ENCODE measurements around the gene TNFSF18. TPM values are rescaled to one million over a fixed set of nuclear protein-coding genes. Genes with fewer than 3 reads are reported as not detected.

The TNFSF18 gene
- total RNA-seq, 1 experiment from 2014 or later: not detected

DNA sequence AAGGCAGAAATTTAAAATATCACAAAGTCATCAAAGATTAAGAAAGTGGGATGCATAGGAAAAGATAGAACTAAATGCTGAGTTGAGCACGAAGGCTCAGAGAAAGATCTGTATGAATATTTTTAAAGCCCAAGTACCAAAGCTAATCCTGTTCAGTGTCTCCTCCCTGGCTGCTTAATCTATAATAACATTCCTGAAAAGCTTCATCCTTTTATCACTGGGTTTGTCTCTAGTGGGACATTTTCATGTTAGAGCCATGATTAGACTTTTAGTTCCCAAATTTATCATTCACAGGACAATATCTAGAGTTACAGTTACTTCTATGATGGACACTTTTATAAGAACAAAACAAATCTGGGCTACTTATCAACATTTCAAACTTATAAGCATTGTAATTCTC is 38.6 kb downstream of the TNFSF18 start:
- ChIA-PET POLR2A (no interaction called here), CTCF (no interaction called here)
- no peaks in the 10 kb centered on the region for H3K27me3 ChIP-seq (ENCODE audit: control insufficient read depth, insufficient read depth, low read length)
- ATAC-seq: no peak
- intact Hi-C loops (cut with micrococcal nuclease; ENCODE audit: unreplicated experiment): no loop called here
- H3K9me3 ChIP-seq (ENCODE audit: control insufficient read depth, insufficient read depth, low read depth, low read length): no peaks in the 10 kb centered on the region
- no peaks in the 10 kb centered on the region for H3K36me3 ChIP-seq (ENCODE audit: control insufficient read depth, insufficient read depth, low read length)
- in situ Hi-C loops (cut with HindIII; ENCODE audit: low pct_unique_long_range_greater_than_20kb, low sequenced_read_pairs): no loop called here
- no peaks in the 10 kb centered on the region for H3K4me1 ChIP-seq (ENCODE audit: control insufficient read depth, insufficient read depth, low read length)
- no peak overlapping the region for H3K27ac ChIP-seq (ENCODE audit: low read length)
- no TSS peak for BruUV-seq (replicated peaks)
- DNase-seq (ENCODE audit: low read depth, low spot score): no peak
- no peak for TF ChIP-seq TCF7L2 (IDR thresholded peaks at IDR 0.05; ENCODE audit: low read depth, low read length)
- no peak for TF ChIP-seq SIN3A (IDR thresholded peaks at IDR 0.05; ENCODE audit: borderline replicate concordance, insufficient read depth, low read depth, low read length)
- TF ChIP-seq, protein P1, sequence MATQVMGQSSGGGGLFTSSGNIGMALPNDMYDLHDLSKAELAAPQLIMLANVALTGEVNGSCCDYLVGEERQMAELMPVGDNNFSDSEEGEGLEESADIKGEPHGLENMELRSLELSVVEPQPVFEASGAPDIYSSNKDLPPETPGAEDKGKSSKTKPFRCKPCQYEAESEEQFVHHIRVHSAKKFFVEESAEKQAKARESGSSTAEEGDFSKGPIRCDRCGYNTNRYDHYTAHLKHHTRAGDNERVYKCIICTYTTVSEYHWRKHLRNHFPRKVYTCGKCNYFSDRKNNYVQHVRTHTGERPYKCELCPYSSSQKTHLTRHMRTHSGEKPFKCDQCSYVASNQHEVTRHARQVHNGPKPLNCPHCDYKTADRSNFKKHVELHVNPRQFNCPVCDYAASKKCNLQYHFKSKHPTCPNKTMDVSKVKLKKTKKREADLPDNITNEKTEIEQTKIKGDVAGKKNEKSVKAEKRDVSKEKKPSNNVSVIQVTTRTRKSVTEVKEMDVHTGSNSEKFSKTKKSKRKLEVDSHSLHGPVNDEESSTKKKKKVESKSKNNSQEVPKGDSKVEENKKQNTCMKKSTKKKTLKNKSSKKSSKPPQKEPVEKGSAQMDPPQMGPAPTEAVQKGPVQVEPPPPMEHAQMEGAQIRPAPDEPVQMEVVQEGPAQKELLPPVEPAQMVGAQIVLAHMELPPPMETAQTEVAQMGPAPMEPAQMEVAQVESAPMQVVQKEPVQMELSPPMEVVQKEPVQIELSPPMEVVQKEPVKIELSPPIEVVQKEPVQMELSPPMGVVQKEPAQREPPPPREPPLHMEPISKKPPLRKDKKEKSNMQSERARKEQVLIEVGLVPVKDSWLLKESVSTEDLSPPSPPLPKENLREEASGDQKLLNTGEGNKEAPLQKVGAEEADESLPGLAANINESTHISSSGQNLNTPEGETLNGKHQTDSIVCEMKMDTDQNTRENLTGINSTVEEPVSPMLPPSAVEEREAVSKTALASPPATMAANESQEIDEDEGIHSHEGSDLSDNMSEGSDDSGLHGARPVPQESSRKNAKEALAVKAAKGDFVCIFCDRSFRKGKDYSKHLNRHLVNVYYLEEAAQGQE (IDR thresholded peaks at IDR 0.05; ENCODE audit: insufficient read depth in 1 of 2, low read depth in 2 of 2, low read length in 1 of 2): no peak
- no peak for TF ChIP-seq POLR2AphosphoS5 (IDR thresholded peaks at IDR 0.05; ENCODE audit: low read depth, low read length)
- TF ChIP-seq, protein P2, sequence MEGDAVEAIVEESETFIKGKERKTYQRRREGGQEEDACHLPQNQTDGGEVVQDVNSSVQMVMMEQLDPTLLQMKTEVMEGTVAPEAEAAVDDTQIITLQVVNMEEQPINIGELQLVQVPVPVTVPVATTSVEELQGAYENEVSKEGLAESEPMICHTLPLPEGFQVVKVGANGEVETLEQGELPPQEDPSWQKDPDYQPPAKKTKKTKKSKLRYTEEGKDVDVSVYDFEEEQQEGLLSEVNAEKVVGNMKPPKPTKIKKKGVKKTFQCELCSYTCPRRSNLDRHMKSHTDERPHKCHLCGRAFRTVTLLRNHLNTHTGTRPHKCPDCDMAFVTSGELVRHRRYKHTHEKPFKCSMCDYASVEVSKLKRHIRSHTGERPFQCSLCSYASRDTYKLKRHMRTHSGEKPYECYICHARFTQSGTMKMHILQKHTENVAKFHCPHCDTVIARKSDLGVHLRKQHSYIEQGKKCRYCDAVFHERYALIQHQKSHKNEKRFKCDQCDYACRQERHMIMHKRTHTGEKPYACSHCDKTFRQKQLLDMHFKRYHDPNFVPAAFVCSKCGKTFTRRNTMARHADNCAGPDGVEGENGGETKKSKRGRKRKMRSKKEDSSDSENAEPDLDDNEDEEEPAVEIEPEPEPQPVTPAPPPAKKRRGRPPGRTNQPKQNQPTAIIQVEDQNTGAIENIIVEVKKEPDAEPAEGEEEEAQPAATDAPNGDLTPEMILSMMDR (IDR thresholded peaks at IDR 0.05): no peak
- no peak overlapping the region for H3K4me3 ChIP-seq (ENCODE audit: low read depth in 2 of 2, low read length in 2 of 2)

DNA sequence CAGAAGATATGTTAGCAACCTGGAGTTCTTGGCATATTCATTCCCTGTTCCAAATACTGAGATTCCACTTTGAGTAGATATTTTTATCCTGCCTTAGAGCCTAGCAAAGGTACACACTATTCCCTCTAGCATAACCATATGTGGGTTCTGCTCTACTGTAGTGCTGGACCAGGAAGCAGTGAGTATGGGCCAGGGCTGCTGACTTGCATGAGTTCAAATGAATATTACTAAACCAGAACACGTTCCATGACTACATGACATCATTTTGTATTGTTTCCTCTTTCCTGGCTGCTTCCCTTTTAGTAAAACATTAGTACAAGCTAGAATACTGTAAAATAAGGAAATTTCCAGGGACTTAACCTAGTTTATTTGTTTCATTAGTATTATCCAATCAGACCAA is 41.1 kb downstream of the TNFSF18 start:
- no peak for ATAC-seq
- intact Hi-C loops (cut with micrococcal nuclease; ENCODE audit: unreplicated experiment): no loop called here
- POLR2A ChIA-PET: no interaction called here
- TF ChIP-seq TCF7L2 (IDR thresholded peaks at IDR 0.05; ENCODE audit: low read depth, low read length): no peak
- TF ChIP-seq SIN3A (IDR thresholded peaks at IDR 0.05; ENCODE audit: borderline replicate concordance, insufficient read depth, low read depth, low read length): no peak
- TF ChIP-seq, protein P1 (IDR thresholded peaks at IDR 0.05; ENCODE audit: insufficient read depth in 1 of 2, low read depth in 2 of 2, low read length in 1 of 2): no peak
- TF ChIP-seq POLR2AphosphoS5 (IDR thresholded peaks at IDR 0.05; ENCODE audit: low read depth, low read length): no peak
- TF ChIP-seq, protein P2 (IDR thresholded peaks at IDR 0.05): no peak
- in situ Hi-C loops (cut with HindIII; ENCODE audit: low pct_unique_long_range_greater_than_20kb, low sequenced_read_pairs): no loop called here
- Histone ChIP-seq H3K27me3 (ENCODE audit: control insufficient read depth, insufficient read depth, low read length) (no peaks in the 10 kb centered on the region), H3K9me3 (ENCODE audit: control insufficient read depth, insufficient read depth, low read depth, low read length) (no peaks in the 10 kb centered on the region), H3K4me1 (ENCODE audit: control insufficient read depth, insufficient read depth, low read length) (no peaks in the 10 kb centered on the region), H3K27ac (ENCODE audit: low read length) (no peak overlapping the region), H3K4me3 (ENCODE audit: low read depth in 2 of 2, low read length in 2 of 2) (no peak overlapping the region), H3K36me3 (ENCODE audit: control insufficient read depth, insufficient read depth, low read length) (no peaks in the 10 kb centered on the region)
- CTCF ChIA-PET: no interaction called here
- DNase-seq (ENCODE audit: low read depth, low spot score): no peak
- BruUV-seq (replicated peaks): no TSS peak

All from Panc1 (cell line).